ENCODE results near the gene STX18. TPM values are rescaled to one million over a fixed set of nuclear protein-coding genes. Genes with fewer than 3 reads are reported as not detected.
"Not testable (repeated sequence)": the region's sequence is repeated elsewhere in the genome, so short reads cannot be mapped to it uniquely, and the experiment has no call there.

STX18 gene
- total RNA-seq, 2 donors from 2014 or later = 18.5 to 39.8 TPM

- no peaks in the 10 kb centered on the region for H3K9me3 ChIP-seq
- peak overlapping the region; percentile 29 to 53 for H3K27ac ChIP-seq
- no peaks in the 10 kb centered on the region for H3K27me3 ChIP-seq (replicated peaks; ENCODE audit: insufficient read depth)
- H3K36me3 ChIP-seq = no peaks in the 10 kb centered on the region
- TF ChIP-seq, protein P1, sequence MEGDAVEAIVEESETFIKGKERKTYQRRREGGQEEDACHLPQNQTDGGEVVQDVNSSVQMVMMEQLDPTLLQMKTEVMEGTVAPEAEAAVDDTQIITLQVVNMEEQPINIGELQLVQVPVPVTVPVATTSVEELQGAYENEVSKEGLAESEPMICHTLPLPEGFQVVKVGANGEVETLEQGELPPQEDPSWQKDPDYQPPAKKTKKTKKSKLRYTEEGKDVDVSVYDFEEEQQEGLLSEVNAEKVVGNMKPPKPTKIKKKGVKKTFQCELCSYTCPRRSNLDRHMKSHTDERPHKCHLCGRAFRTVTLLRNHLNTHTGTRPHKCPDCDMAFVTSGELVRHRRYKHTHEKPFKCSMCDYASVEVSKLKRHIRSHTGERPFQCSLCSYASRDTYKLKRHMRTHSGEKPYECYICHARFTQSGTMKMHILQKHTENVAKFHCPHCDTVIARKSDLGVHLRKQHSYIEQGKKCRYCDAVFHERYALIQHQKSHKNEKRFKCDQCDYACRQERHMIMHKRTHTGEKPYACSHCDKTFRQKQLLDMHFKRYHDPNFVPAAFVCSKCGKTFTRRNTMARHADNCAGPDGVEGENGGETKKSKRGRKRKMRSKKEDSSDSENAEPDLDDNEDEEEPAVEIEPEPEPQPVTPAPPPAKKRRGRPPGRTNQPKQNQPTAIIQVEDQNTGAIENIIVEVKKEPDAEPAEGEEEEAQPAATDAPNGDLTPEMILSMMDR (IDR thresholded peaks at IDR 0.05) = no peak
- ATAC-seq (ENCODE audit: insufficient number of reproducible peaks, low FRiP score, low read depth) (no peak), DNase-seq (ENCODE audit: low spot score) (peak; percentile 46)
- H3K4me3 ChIP-seq = peak overlapping the region; percentile 86
- H3K4me1 ChIP-seq (ENCODE audit: control insufficient read depth in 1 of 2, low read depth in 2 of 2) = no peaks in the 10 kb centered on the region
Measured at GRCh38 chr4:4574792-4575191, 32.9 kb upstream of the STX18 start.

GRCh38 chr4:4574052-4574451 is 32.2 kb upstream of the STX18 start:
- ATAC-seq (ENCODE audit: insufficient number of reproducible peaks, low FRiP score, low read depth) (no peak), DNase-seq (ENCODE audit: low spot score) (no peak)
- Histone ChIP-seq H3K9me3 (no peaks in the 10 kb centered on the region), H3K4me1 (ENCODE audit: control insufficient read depth in 1 of 2, low read depth in 2 of 2) (no peaks in the 10 kb centered on the region), H3K4me3 (no peak overlapping the region), H3K27me3 (replicated peaks; ENCODE audit: insufficient read depth) (no peaks in the 10 kb centered on the region), H3K27ac (no peak overlapping the region), H3K36me3 (no peaks in the 10 kb centered on the region)
- TF ChIP-seq, protein P1 (IDR thresholded peaks at IDR 0.05) = no peak

- no peak overlapping the region for H3K27ac ChIP-seq
Measured at GRCh38 chr4:4572821-4573220, 31.0 kb upstream of the STX18 start.

GRCh38 chr4:4569861-4570260 is 28.0 kb upstream of the STX18 start:
- H3K27ac ChIP-seq; H3K4me1 ChIP-seq (ENCODE audit: control insufficient read depth in 1 of 2, low read depth in 2 of 2); H3K27me3 ChIP-seq (replicated peaks; ENCODE audit: insufficient read depth); H3K36me3 ChIP-seq; H3K9me3 ChIP-seq; DNase-seq (ENCODE audit: low spot score); ATAC-seq (ENCODE audit: insufficient number of reproducible peaks, low FRiP score, low read depth); H3K4me3 ChIP-seq: not testable (repeated sequence)

More at GRCh38 chr4:4572821-4573220, 31.0 kb upstream of the STX18 start:
- DNase-seq (ENCODE audit: low spot score) = no peak
- Histone ChIP-seq H3K4me3 (no peak overlapping the region), H3K9me3 (no peaks in the 10 kb centered on the region), H3K36me3 (no peaks in the 10 kb centered on the region), H3K4me1 (ENCODE audit: control insufficient read depth in 1 of 2, low read depth in 2 of 2) (no peaks in the 10 kb centered on the region), H3K27me3 (replicated peaks; ENCODE audit: insufficient read depth) (no peaks in the 10 kb centered on the region)
- no peak for ATAC-seq (ENCODE audit: insufficient number of reproducible peaks, low FRiP score, low read depth)
- TF ChIP-seq, protein P1 (IDR thresholded peaks at IDR 0.05) = no peak

- Histone ChIP-seq H3K27ac (no peak overlapping the region), H3K36me3 (no peaks in the 10 kb centered on the region), H3K9me3 (no peaks in the 10 kb centered on the region), H3K4me1 (ENCODE audit: control insufficient read depth in 1 of 2, low read depth in 2 of 2) (no peaks in the 10 kb centered on the region), H3K27me3 (replicated peaks; ENCODE audit: insufficient read depth) (no peaks in the 10 kb centered on the region), H3K4me3 (no peak overlapping the region)
- ATAC-seq (ENCODE audit: insufficient number of reproducible peaks, low FRiP score, low read depth) (no peak), DNase-seq (ENCODE audit: low spot score) (no peak)
- TF ChIP-seq, protein P1 (IDR thresholded peaks at IDR 0.05) = no peak
Measured at GRCh38 chr4:4568806-4569427, 27.1 kb upstream of the STX18 start.

GRCh38 chr4:4566359-4566758 is 24.5 kb upstream of the STX18 start:
- not testable (repeated sequence) for H3K27ac ChIP-seq; DNase-seq (ENCODE audit: low spot score); H3K27me3 ChIP-seq (replicated peaks; ENCODE audit: insufficient read depth); H3K36me3 ChIP-seq; H3K9me3 ChIP-seq; H3K4me3 ChIP-seq; ATAC-seq (ENCODE audit: insufficient number of reproducible peaks, low FRiP score, low read depth); H3K4me1 ChIP-seq (ENCODE audit: control insufficient read depth in 1 of 2, low read depth in 2 of 2)
